GM18517 (cell line): ENCODE measurements around the gene LTBP1.
"Not testable (repeated sequence)": the region's sequence is repeated elsewhere in the genome, so short reads cannot be mapped to it uniquely, and the experiment has no call there.

ENCODE experiments used
- ATAC-seq: cut with Tn5 transposase; IDR thresholded peaks from one replicate; pipeline ENCODE4 v1.9.1; 2021; ENCODE audit warnings: mild to moderate bottlenecking, moderate library complexity; ENCODE audit not compliant: unreplicated experiment

Gene LTBP1

GRCh38 chr2:33441235-33441810, 494.6 kb downstream of the LTBP1 start:
- ATAC-seq: peak; percentile 59

- not testable (repeated sequence) for ATAC-seq
These were observed 495.3 kb downstream of the LTBP1 start for GRCh38 chr2:33442052-33442451.

GRCh38 chr2:33442528-33443079, 495.9 kb downstream of the LTBP1 start:
- ATAC-seq: no peak

GRCh38 chr2:33443274-33443829, 496.6 kb downstream of the LTBP1 start:
- no peak for ATAC-seq

DNA sequence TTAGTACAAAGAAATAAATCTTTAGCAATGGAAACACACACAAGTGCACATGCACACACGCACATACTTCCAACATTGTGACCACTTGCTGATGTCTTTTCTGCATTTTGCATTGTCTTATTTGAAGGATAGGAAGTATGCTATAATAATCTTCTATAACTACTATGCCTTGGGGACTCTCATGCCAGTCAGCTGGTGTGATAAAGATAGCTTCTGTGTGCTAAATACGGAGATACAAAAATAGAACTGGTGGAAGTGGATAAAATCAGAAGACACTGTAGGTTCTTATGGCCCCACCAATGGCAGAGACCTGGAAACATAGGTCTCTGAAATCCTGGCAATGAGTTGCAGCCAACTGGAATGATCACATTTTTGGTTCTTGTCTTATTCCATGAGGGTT, 498.2 kb downstream of the LTBP1 start:
- no peak for ATAC-seq

DNA sequence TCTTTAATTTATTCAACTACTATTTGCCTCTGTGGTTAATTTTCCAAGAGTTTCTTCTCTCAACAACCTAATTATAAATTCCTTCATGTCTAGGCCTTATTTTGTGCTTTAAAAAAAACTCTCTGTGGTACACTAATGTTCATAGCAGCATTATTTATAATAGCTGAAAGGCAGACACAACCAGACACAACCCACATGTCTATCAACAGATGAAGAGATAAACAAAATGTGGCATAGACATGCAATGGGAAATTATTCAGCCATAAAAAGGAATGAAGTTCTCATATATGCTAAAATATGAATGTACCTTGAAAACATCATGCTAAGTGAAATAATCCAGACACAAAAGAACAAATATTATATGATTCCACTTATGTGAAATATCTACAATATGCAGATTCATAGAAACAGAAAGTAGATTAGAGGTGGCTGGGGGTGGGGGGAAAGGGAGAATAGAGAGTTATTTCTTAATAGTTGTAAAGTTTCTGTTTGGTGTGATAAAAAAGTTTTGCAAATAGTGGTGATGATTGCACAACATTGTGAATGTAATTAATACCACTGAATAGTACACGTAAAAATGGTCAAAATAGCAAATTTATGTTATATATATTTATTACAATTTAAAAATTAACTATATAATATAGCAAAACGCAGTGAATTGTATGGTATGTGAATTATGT, 501.6 kb downstream of the LTBP1 start:
- ATAC-seq: no peak
